Activated CD4-positive, alpha-beta memory T cell treated with anti-CD3 and anti-CD28 coated beads for 36 hours (primary cell): ENCODE data around the gene BACH2. TPM values are rescaled to one million over a fixed set of nuclear protein-coding genes. Genes with fewer than 3 reads are reported as not detected.
"Not testable (repeated sequence)": the region's sequence is repeated elsewhere in the genome, so short reads cannot be mapped to it uniquely, and the experiment has no call there.

Source experiments
- CTCF ChIA-PET: fragments of 350-600 bp; sonication (Branson Sonifier 250); formaldehyde crosslinking; loops from one replicate; lab custom pipeline; 2021; ENCODE audit warnings: antibody characterized with exemption, inconsistent platforms; lab: Charles Lee
- POLR2A ChIA-PET: fragments of 350-600 bp; sonication (Branson Sonifier 250); formaldehyde crosslinking; loops from one replicate; lab custom pipeline; 2021; ENCODE audit warnings: antibody characterized with exemption; lab: Charles Lee
- DNase-seq: peaks from one replicate; pipeline ENCODE4 v3.0.0-alpha.2; 2020
- H3K27ac Mint-ChIP-seq: one replicate; pipeline ENCODE4 v1.8.0; 2021; ENCODE audit warnings: mixed read lengths
- H3K27me3 Mint-ChIP-seq: one replicate; pipeline ENCODE4 v1.8.0; 2021; ENCODE audit warnings: mixed read lengths
- H3K36me3 Mint-ChIP-seq: one replicate; pipeline ENCODE4 v1.8.0; 2021; ENCODE audit warnings: mixed read lengths
- H3K4me1 Mint-ChIP-seq: one replicate; pipeline ENCODE4 v1.8.0; 2021; ENCODE audit warnings: low read depth, mixed read lengths
- H3K4me3 Mint-ChIP-seq: one replicate; pipeline ENCODE4 v1.8.0; 2021; ENCODE audit warnings: mild to moderate bottlenecking, mixed read lengths
- H3K9me3 Mint-ChIP-seq: one replicate; pipeline ENCODE4 v1.8.0; 2021; ENCODE audit warnings: mixed read lengths
- intact Hi-C: fragments of 100-400 bp; cut with micrococcal nuclease; formaldehyde crosslinking; loops from one replicate; pipeline ENCODE4 v1.15.1; 2023
- total RNA-seq, 2 experiments: library from RNA; stranded (reverse); gene quantifications; one replicate each; pipeline ENCODE4 v1.2.3, GENCODE V29; 2021

The BACH2 gene
- total RNA-seq, 2 experiments from 2014 or later, result 49.2 to 55.4 TPM

GRCh38 chr6:90131125-90131524, 165.5 kb downstream of the BACH2 start:
- no peaks in the 10 kb centered on the region for H3K27me3 Mint-ChIP-seq
- POLR2A ChIA-PET, result no interaction called here
- no peak overlapping the region for H3K4me3 Mint-ChIP-seq
- CTCF ChIA-PET, result no interaction called here
- DNase-seq, result no peak
- peaks cover 2% of the 10 kb centered on the region for H3K9me3 Mint-ChIP-seq
- H3K4me1 Mint-ChIP-seq, result peaks cover 18% of the 10 kb centered on the region
- H3K36me3 Mint-ChIP-seq, result peaks cover 25% of the 10 kb centered on the region
- intact Hi-C loops, result no loop called here
- H3K27ac Mint-ChIP-seq, result no peak overlapping the region

DNA sequence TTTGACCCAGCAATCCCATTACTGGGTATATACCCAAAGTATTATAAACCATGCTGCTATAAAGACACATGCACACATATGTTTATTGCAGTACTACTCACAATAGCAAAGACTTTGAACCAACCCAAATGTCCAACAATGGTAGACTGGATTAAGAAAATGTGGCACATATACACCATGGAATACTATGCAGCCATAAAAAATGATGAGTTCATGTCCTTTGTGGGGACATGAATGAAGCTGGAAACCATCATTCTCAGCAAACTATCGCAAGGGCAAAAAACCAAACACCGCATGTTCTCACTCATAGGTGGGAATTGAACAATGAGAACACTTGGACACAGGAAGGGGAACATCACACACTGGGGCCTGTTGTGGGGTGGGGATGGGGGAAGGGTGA, 168.0 kb downstream of the BACH2 start:
- intact Hi-C loops, H3K9me3 Mint-ChIP-seq, H3K27me3 Mint-ChIP-seq, H3K4me3 Mint-ChIP-seq, DNase-seq, CTCF ChIA-PET, POLR2A ChIA-PET, H3K27ac Mint-ChIP-seq: not testable (repeated sequence)
- Mint-ChIP-seq H3K36me3 (peaks cover 20% of the 10 kb centered on the region), H3K4me1 (peaks cover 18% of the 10 kb centered on the region)

DNA sequence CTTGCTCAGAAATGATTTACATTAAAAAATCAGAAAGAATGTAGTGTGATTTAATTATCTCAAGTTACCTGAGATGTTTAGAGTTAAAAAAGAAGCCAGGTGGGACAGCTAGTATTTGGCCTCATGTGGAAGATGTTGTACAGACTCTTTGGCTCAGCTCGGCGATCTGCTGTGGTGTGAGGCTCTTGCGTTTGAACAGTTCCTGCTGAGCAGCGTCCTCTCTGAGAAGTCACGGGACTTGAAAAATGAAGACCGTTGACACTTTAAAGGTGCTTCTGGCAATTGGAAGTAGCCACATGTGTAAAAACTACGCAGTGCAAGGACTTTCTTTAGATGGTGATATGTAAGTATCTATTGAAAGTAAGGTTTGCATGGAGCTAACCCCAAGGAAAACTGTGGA, 169.0 kb downstream of the BACH2 start:
- H3K36me3 Mint-ChIP-seq, result peaks cover 26% of the 10 kb centered on the region
- ChIA-PET CTCF (no interaction called here), POLR2A (no interaction called here)
- H3K4me3 Mint-ChIP-seq, result no peak overlapping the region
- peaks cover 23% of the 10 kb centered on the region for H3K4me1 Mint-ChIP-seq
- H3K27ac Mint-ChIP-seq, result no peak overlapping the region
- DNase-seq, result no peak
- no peaks in the 10 kb centered on the region for H3K27me3 Mint-ChIP-seq
- no peaks in the 10 kb centered on the region for H3K9me3 Mint-ChIP-seq
- intact Hi-C loops, result no loop called here

DNA sequence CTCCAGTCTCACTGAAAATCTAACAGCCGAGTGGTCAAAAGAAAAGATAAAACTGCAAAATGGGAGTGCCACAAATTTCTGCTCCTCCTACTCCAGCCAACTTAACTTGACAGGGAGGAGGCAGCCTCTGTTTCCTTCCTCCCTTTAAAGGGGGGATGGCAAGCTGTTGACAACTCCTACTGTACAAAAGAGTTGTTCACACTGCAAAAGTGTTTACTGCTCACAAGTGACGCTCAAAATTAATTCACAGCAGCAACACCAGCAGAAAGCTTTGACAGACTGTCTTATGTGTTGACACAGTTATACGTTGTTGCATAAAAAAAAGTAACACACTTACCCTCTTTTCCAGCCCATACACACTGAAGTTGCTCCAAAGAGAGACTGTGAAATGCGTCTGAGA, 169.8 kb downstream of the BACH2 start:
- no peaks in the 10 kb centered on the region for H3K27me3 Mint-ChIP-seq
- CTCF ChIA-PET, result no interaction called here
- H3K4me3 Mint-ChIP-seq, result no peak overlapping the region
- no peak overlapping the region for H3K27ac Mint-ChIP-seq
- POLR2A ChIA-PET, result no interaction called here
- no peaks in the 10 kb centered on the region for H3K9me3 Mint-ChIP-seq
- H3K4me1 Mint-ChIP-seq, result peaks cover 29% of the 10 kb centered on the region
- intact Hi-C loops, result no loop called here
- H3K36me3 Mint-ChIP-seq, result peaks cover 26% of the 10 kb centered on the region
- no peak for DNase-seq

GRCh38 chr6:90126181-90126580, 170.5 kb downstream of the BACH2 start:
- H3K9me3 Mint-ChIP-seq, result no peaks in the 10 kb centered on the region
- intact Hi-C loops, result no loop called here
- no peaks in the 10 kb centered on the region for H3K27me3 Mint-ChIP-seq
- H3K27ac Mint-ChIP-seq, result no peak overlapping the region
- no peak overlapping the region for H3K4me3 Mint-ChIP-seq
- H3K4me1 Mint-ChIP-seq, result peaks cover 30% of the 10 kb centered on the region
- POLR2A ChIA-PET, result no interaction called here
- CTCF ChIA-PET, result no interaction called here
- peaks cover 26% of the 10 kb centered on the region for H3K36me3 Mint-ChIP-seq
- no peak for DNase-seq

- Mint-ChIP-seq H3K4me3 (no peak overlapping the region), H3K27ac (no peak overlapping the region)
- CTCF ChIA-PET, result no interaction called here
These were observed 171.7 kb downstream of the BACH2 start for GRCh38 chr6:90124874-90125510.

GRCh38 chr6:90123831-90124230, 172.8 kb downstream of the BACH2 start:
- Mint-ChIP-seq H3K9me3 (no peaks in the 10 kb centered on the region), H3K4me1 (peaks cover 28% of the 10 kb centered on the region), H3K27me3 (no peaks in the 10 kb centered on the region), H3K4me3 (no peak overlapping the region), H3K27ac (no peak overlapping the region), H3K36me3 (peaks cover 23% of the 10 kb centered on the region)
- POLR2A ChIA-PET, result no interaction called here
- intact Hi-C loops, result loop anchor here (2.0 kb wide), 1 partner anchor 15 kb away; no protein-coding TSS in a partner anchor
- peak; percentile 51 for DNase-seq
- CTCF ChIA-PET, result no interaction called here

More at GRCh38 chr6:90124874-90125510, 171.7 kb downstream of the BACH2 start:
- intact Hi-C loops, result no loop called here
- POLR2A ChIA-PET, result no interaction called here
- H3K36me3 Mint-ChIP-seq, result peaks cover 23% of the 10 kb centered on the region
- H3K9me3 Mint-ChIP-seq, result no peaks in the 10 kb centered on the region
- peaks cover 28% of the 10 kb centered on the region for H3K4me1 Mint-ChIP-seq
- no peaks in the 10 kb centered on the region for H3K27me3 Mint-ChIP-seq
- DNase-seq, result no peak

DNA sequence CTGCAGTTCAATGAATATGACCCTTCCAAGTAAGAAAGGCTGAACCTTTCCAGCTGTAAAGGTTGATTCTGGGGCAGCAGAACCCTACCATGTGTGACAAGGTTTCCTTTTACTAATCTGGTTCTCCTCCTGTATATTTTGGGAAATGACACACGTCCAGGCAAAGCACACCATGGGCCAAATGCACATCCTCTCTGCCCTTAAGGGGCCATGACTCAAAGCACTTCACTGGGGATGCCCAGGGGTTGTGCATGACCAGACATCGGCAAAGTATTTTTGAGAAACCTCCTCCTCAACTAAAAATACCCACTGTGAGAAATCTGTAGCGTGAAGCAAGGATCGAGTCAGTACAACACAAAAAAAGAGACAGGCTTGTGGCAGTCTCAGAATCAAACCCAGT, 174.7 kb downstream of the BACH2 start:
- DNase-seq, result peak; percentile 62
- H3K27me3 Mint-ChIP-seq, result no peaks in the 10 kb centered on the region
- peaks cover 18% of the 10 kb centered on the region for H3K36me3 Mint-ChIP-seq
- CTCF ChIA-PET, result no interaction called here
- H3K9me3 Mint-ChIP-seq, result peaks cover 2% of the 10 kb centered on the region
- POLR2A ChIA-PET, result no interaction called here
- H3K4me1 Mint-ChIP-seq, result peaks cover 24% of the 10 kb centered on the region
- intact Hi-C loops, result loop anchor here (2.0 kb wide), 1 partner anchor 13 kb away; no protein-coding TSS in a partner anchor
- H3K4me3 Mint-ChIP-seq, result no peak overlapping the region
- H3K27ac Mint-ChIP-seq, result peak overlapping the region; percentile 14

- H3K27me3 Mint-ChIP-seq, result no peaks in the 10 kb centered on the region
- ChIA-PET POLR2A (no interaction called here), CTCF (no interaction called here)
These were observed 176.3 kb downstream of the BACH2 start for GRCh38 chr6:90120327-90120726.

GRCh38 chr6:90119618-90120017, 177.0 kb downstream of the BACH2 start:
- ChIA-PET POLR2A (no interaction called here), CTCF (interaction anchor here (1.3 kb wide), 1 partner anchor 179 kb away, joined by 4 read pairs; no protein-coding TSS in a partner anchor)
- peaks cover 25% of the 10 kb centered on the region for H3K9me3 Mint-ChIP-seq
- H3K27ac Mint-ChIP-seq, result no peak overlapping the region
- no peak for DNase-seq
- H3K27me3 Mint-ChIP-seq, result no peaks in the 10 kb centered on the region
- no peak overlapping the region for H3K4me3 Mint-ChIP-seq
- H3K4me1 Mint-ChIP-seq, result peaks cover 25% of the 10 kb centered on the region
- peaks cover 28% of the 10 kb centered on the region for H3K36me3 Mint-ChIP-seq
- intact Hi-C loops, result no loop called here

More at GRCh38 chr6:90120327-90120726, 176.3 kb downstream of the BACH2 start:
- Mint-ChIP-seq H3K4me1 (peaks cover 23% of the 10 kb centered on the region), H3K36me3 (peaks cover 25% of the 10 kb centered on the region), H3K27ac (no peak overlapping the region), H3K4me3 (no peak overlapping the region), H3K9me3 (peaks cover 19% of the 10 kb centered on the region)
- intact Hi-C loops, result no loop called here
- DNase-seq, result no peak

DNA sequence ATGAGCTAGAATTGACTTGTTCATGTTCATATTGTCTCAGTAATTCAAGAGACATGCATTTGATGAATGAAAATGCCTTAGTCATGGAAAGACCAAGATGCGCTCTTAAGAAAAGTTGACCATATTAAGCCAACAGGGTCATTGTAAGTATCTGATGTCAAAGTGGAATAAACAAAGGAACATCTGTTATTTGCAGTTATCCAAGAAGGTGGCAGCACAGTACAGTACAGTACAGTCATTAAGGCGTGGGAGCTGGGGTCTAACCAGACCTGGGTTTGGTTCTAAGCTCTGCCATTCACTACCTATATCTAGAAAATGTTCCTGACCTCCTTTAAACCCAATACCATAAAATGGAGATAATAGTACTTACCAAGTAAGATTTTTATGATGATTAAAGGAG, 178.1 kb downstream of the BACH2 start:
- Mint-ChIP-seq H3K4me1 (peaks cover 21% of the 10 kb centered on the region), H3K27me3 (no peaks in the 10 kb centered on the region), H3K27ac (no peak overlapping the region), H3K9me3 (peaks cover 35% of the 10 kb centered on the region), H3K36me3 (peaks cover 38% of the 10 kb centered on the region), H3K4me3 (no peak overlapping the region)
- CTCF ChIA-PET, result interaction anchor here (1.3 kb wide), 1 partner anchor 178 kb away, joined by 4 read pairs; no protein-coding TSS in a partner anchor
- no peak for DNase-seq
- intact Hi-C loops, result no loop called here
- POLR2A ChIA-PET, result no interaction called here

DNA sequence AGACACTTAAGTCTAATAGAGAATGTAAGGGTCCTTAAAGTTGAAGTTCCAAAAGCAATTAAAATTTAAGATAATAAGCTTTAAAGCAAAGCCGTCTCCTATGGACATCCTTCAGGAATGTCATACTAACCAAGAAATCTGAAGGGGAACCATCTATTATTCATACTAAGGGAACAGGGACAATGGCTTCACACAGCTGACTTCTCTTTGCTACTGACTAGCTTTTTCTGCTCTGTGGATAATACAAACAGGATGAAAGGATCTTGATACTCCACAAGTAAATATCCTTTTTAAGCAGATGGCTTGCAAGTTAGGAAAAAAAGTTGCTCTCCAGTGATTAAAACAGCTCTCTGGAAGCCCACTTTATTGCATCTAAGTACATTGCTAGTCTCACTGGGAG, 178.6 kb downstream of the BACH2 start:
- DNase-seq, result no peak
- no peaks in the 10 kb centered on the region for H3K27me3 Mint-ChIP-seq
- no peak overlapping the region for H3K4me3 Mint-ChIP-seq
- ChIA-PET POLR2A (no interaction called here), CTCF (no interaction called here)
- intact Hi-C loops, result no loop called here
- H3K4me1 Mint-ChIP-seq, result peaks cover 21% of the 10 kb centered on the region
- peaks cover 40% of the 10 kb centered on the region for H3K9me3 Mint-ChIP-seq
- H3K36me3 Mint-ChIP-seq, result peaks cover 41% of the 10 kb centered on the region
- no peak overlapping the region for H3K27ac Mint-ChIP-seq

DNA sequence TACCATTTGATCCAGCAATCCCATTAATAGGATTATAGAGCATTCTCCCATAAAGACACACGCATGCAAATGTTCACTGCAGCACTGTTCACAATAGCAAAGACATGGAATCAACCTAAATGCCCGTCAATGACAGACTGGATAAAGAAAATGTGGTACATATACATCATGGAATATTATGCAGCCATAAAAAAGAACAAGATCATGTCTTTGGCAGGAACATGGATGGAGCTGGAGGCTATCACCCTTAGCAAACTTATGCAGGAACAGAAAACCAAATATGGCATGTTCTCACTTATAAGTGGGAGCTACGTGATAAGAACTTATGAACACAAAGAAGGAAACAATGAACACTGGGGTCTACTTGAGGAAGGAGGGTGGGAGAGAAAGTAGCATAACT, 180.5 kb downstream of the BACH2 start:
- POLR2A ChIA-PET, DNase-seq, H3K4me3 Mint-ChIP-seq, H3K27ac Mint-ChIP-seq, H3K27me3 Mint-ChIP-seq, intact Hi-C loops: not testable (repeated sequence)
- CTCF ChIA-PET, result interaction anchor here (1.3 kb wide), 1 partner anchor 363 kb away, joined by 3 read pairs; no protein-coding TSS in a partner anchor
- peaks cover 27% of the 10 kb centered on the region for H3K4me1 Mint-ChIP-seq
- peaks cover 45% of the 10 kb centered on the region for H3K36me3 Mint-ChIP-seq
- H3K9me3 Mint-ChIP-seq, result peaks cover 48% of the 10 kb centered on the region
